WTC11 (cell line): ENCODE measurements around the gene PTPRN2. TPM values are rescaled to one million over a fixed set of nuclear protein-coding genes. Genes with fewer than 3 reads are reported as not detected.

Experiments
- ATAC-seq: fragments of 200-7000 bp; cut with Tn5 transposase; 2 replicates; pipeline ENCODE4 v1.10.0; 2021; ENCODE audit warnings: mild to moderate bottlenecking, moderate library complexity
- CTCF ChIA-PET: fragments of 300-600 bp; sonication (Branson Sonifier 250); formaldehyde crosslinking; loops from one replicate; lab custom pipeline; 2021; ENCODE audit warnings: antibody characterized with exemption; lab: Charles Lee
- POLR2A ChIA-PET: fragments of 350-600 bp; sonication (Branson Sonifier 250); formaldehyde crosslinking; loops from one replicate; lab custom pipeline; 2021; ENCODE audit warnings: antibody characterized with exemption; lab: Charles Lee
- DNase-seq: peaks from one replicate; pipeline ENCODE4 v3.0.0; 2021; ENCODE audit warnings: low spot score
- H3K27ac Mint-ChIP-seq: 2 replicates; pipeline ENCODE4 v1.8.0; 2021; ENCODE audit warnings: mixed read lengths
- H3K27me3 Mint-ChIP-seq: 2 replicates; pipeline ENCODE4 v1.8.0; 2021; ENCODE audit warnings: low read depth, mild to moderate bottlenecking, moderate library complexity, mixed read lengths
- H3K36me3 Mint-ChIP-seq: 2 replicates; pipeline ENCODE4 v1.8.0; 2021; ENCODE audit warnings: mixed read lengths
- H3K4me1 Mint-ChIP-seq: 2 replicates; pipeline ENCODE4 v1.8.0; 2022; ENCODE audit warnings: mixed read lengths
- H3K4me3 Mint-ChIP-seq: 2 replicates; pipeline ENCODE4 v1.8.0; 2021; ENCODE audit warnings: mild to moderate bottlenecking, moderate library complexity, mixed read lengths
- H3K9me3 Mint-ChIP-seq: 2 replicates; pipeline ENCODE4 v1.8.0; 2021; ENCODE audit warnings: mixed read lengths
- ARID4B ChIP-seq: sonication (generic); formaldehyde crosslinking; IDR thresholded peaks from 2 replicates; pipeline ENCODE4 v1.8.0; 2023; ENCODE audit warnings: missing genetic modification reagents, mild to moderate bottlenecking, borderline replicate concordance
- ELF4 ChIP-seq: sonication (generic); formaldehyde crosslinking; IDR thresholded peaks from 2 replicates; pipeline ENCODE4 v1.8.1; 2022; ENCODE audit warnings: low read depth, mild to moderate bottlenecking, moderate library complexity, missing genetic modification reagents
- FOXP1 ChIP-seq: sonication (generic); formaldehyde crosslinking; IDR thresholded peaks from 2 replicates; pipeline ENCODE4 v1.8.0; 2022; ENCODE audit warnings: missing genetic modification reagents, mild to moderate bottlenecking, moderate library complexity, borderline replicate concordance
- GRHL2 ChIP-seq: fragments of 250-450 bp; sonication (Bioruptor Pico); IDR thresholded peaks from 2 replicates; pipeline ENCODE4 v1.8.0; 2022; ENCODE audit warnings: mild to moderate bottlenecking, moderate library complexity; ENCODE audit not compliant: insufficient replicate concordance, severe bottlenecking
- HMGA2 ChIP-seq: fragments of 250-450 bp; sonication (Bioruptor Pico); IDR thresholded peaks from 2 replicates; pipeline ENCODE4 v1.4.0; 2021; ENCODE audit warnings: mild to moderate bottlenecking, moderate library complexity
- IRF2 ChIP-seq: sonication (generic); formaldehyde crosslinking; IDR thresholded peaks from 2 replicates; pipeline ENCODE4 v1.8.0; 2022; ENCODE audit warnings: low read depth, missing genetic modification reagents, borderline replicate concordance
- JUN ChIP-seq: sonication (generic); formaldehyde crosslinking; IDR thresholded peaks from 2 replicates; pipeline ENCODE4 v1.8.0; 2023; ENCODE audit warnings: mild to moderate bottlenecking, missing genetic modification reagents
- KAT7 ChIP-seq: sonication (generic); formaldehyde crosslinking; IDR thresholded peaks from 2 replicates; pipeline ENCODE4 v1.8.1; 2023; ENCODE audit warnings: missing genetic modification reagents, mild to moderate bottlenecking, borderline replicate concordance
- NFYB ChIP-seq: sonication (generic); formaldehyde crosslinking; conservative IDR thresholded peaks from 2 replicates; pipeline ENCODE4 v1.8.0; 2022; ENCODE audit warnings: low read depth, missing genetic modification reagents
- OVOL2 ChIP-seq: fragments of 250-450 bp; sonication (Bioruptor Pico); IDR thresholded peaks from 2 replicates; pipeline ENCODE4 v1.9.0; 2021; ENCODE audit warnings: mild to moderate bottlenecking, borderline replicate concordance
- PRRX2 ChIP-seq: fragments of 250-450 bp; sonication (Bioruptor Pico); IDR thresholded peaks from 2 replicates; pipeline ENCODE4 v1.8.0; 2021; ENCODE audit warnings: mild to moderate bottlenecking
- SMAD4 ChIP-seq: sonication (generic); formaldehyde crosslinking; IDR thresholded peaks from 2 replicates; pipeline ENCODE4 v1.8.0; 2022; ENCODE audit warnings: mild to moderate bottlenecking, missing genetic modification reagents
- SOX15 ChIP-seq: fragments of 250-450 bp; sonication (Bioruptor Pico); IDR thresholded peaks from 2 replicates; pipeline ENCODE4 v1.9.0; 2021; ENCODE audit warnings: mild to moderate bottlenecking
- SP1 ChIP-seq: sonication (generic); formaldehyde crosslinking; conservative IDR thresholded peaks from 2 replicates; pipeline ENCODE4 v1.8.1; 2022; ENCODE audit warnings: missing genetic modification reagents
- TEAD1 ChIP-seq: sonication (generic); formaldehyde crosslinking; IDR thresholded peaks from 2 replicates; pipeline ENCODE4 v1.8.0; 2022; ENCODE audit warnings: mild to moderate bottlenecking, missing genetic modification reagents
- ZBTB21 ChIP-seq: sonication (generic); formaldehyde crosslinking; IDR thresholded peaks from 2 replicates; pipeline ENCODE4 v1.8.1; 2023; ENCODE audit warnings: mild to moderate bottlenecking, missing genetic modification reagents, borderline replicate concordance
- ZMAT4 ChIP-seq: fragments of 250-450 bp; sonication (Bioruptor Pico); IDR thresholded peaks from 2 replicates; pipeline ENCODE4 v1.9.0; 2021; ENCODE audit warnings: mild to moderate bottlenecking
- ZNF396 ChIP-seq: fragments of 250-450 bp; sonication (Bioruptor Pico); IDR thresholded peaks from 2 replicates; pipeline ENCODE4 v1.8.0; 2021; ENCODE audit warnings: mild to moderate bottlenecking, moderate library complexity, borderline replicate concordance
- total RNA-seq: library from RNA; stranded (reverse); gene quantifications from 3 replicates; pipeline ENCODE4 v1.2.3, GENCODE V29; 2021
- TF ChIP-seq, protein P1 (sequence below): sonication (generic); formaldehyde crosslinking; IDR thresholded peaks from 2 replicates; pipeline ENCODE4 v1.8.1; 2023; ENCODE audit warnings: mild to moderate bottlenecking, missing genetic modification reagents, borderline replicate concordance
- TF ChIP-seq, protein P2 (sequence below): sonication (generic); formaldehyde crosslinking; IDR thresholded peaks from 2 replicates; pipeline ENCODE4 v1.8.1; 2023; ENCODE audit warnings: mild to moderate bottlenecking, missing genetic modification reagents, moderate library complexity
- TF ChIP-seq, protein P3 (sequence below): fragments of 250-450 bp; sonication (Bioruptor Pico); IDR thresholded peaks from 2 replicates; pipeline ENCODE4 v2.1.2; 2022; ENCODE audit warnings: mild to moderate bottlenecking, moderate library complexity
- TF ChIP-seq, protein P4 (sequence below): sonication (generic); formaldehyde crosslinking; IDR thresholded peaks from 2 replicates; pipeline ENCODE4 v1.8.1; 2023; ENCODE audit warnings: mild to moderate bottlenecking, missing genetic modification reagents, moderate library complexity

Gene PTPRN2
- total RNA-seq, 1 experiment from 2014 or later: 4.7 TPM

- TF ChIP-seq, protein P1, sequence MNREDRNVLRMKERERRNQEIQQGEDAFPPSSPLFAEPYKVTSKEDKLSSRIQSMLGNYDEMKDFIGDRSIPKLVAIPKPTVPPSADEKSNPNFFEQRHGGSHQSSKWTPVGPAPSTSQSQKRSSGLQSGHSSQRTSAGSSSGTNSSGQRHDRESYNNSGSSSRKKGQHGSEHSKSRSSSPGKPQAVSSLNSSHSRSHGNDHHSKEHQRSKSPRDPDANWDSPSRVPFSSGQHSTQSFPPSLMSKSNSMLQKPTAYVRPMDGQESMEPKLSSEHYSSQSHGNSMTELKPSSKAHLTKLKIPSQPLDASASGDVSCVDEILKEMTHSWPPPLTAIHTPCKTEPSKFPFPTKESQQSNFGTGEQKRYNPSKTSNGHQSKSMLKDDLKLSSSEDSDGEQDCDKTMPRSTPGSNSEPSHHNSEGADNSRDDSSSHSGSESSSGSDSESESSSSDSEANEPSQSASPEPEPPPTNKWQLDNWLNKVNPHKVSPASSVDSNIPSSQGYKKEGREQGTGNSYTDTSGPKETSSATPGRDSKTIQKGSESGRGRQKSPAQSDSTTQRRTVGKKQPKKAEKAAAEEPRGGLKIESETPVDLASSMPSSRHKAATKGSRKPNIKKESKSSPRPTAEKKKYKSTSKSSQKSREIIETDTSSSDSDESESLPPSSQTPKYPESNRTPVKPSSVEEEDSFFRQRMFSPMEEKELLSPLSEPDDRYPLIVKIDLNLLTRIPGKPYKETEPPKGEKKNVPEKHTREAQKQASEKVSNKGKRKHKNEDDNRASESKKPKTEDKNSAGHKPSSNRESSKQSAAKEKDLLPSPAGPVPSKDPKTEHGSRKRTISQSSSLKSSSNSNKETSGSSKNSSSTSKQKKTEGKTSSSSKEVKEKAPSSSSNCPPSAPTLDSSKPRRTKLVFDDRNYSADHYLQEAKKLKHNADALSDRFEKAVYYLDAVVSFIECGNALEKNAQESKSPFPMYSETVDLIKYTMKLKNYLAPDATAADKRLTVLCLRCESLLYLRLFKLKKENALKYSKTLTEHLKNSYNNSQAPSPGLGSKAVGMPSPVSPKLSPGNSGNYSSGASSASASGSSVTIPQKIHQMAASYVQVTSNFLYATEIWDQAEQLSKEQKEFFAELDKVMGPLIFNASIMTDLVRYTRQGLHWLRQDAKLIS (CRISPR knock-in tag): no peak
- TF ChIP-seq IRF2 (CRISPR knock-in tag) (no peak), SP1 (CRISPR knock-in tag) (no peak), ELF4 (CRISPR knock-in tag) (no peak)
- TF ChIP-seq, all 79 proteins: peak for 0
These were observed 14.4 kb upstream of the PTPRN2 start (continued) for GRCh38 chr7:158602041-158602440.

GRCh38 chr7:158601090-158601489 lies 13.5 kb upstream of the PTPRN2 start:
- ChIA-PET POLR2A (no interaction called here), CTCF (no interaction called here)
- no peak for ATAC-seq
- Mint-ChIP-seq H3K4me1 (0 out of 2 replicates have a peak, but pooled peaks cover 2% of the 10 kb centered on the region), H3K36me3 (peaks cover 3% of the 10 kb centered on the region; the same call in 1 of the 2 replicates), H3K9me3 (peaks cover 4% of the 10 kb centered on the region; the same call in 1 of the 2 replicates), H3K27ac (no peak overlapping the region), H3K4me3 (no peak overlapping the region), H3K27me3 (no peaks in the 10 kb centered on the region)
- TF ChIP-seq ZNF396 (CRISPR knock-in tag) (no peak), ZMAT4 (CRISPR knock-in tag) (no peak), KAT7 (no peak), ZBTB21 (CRISPR knock-in tag) (no peak), JUN (CRISPR knock-in tag) (no peak), GRHL2 (no peak), HMGA2 (CRISPR knock-in tag) (no peak), SMAD4 (CRISPR knock-in tag) (no peak), PRRX2 (CRISPR knock-in tag) (no peak), OVOL2 (CRISPR knock-in tag) (no peak), TEAD1 (CRISPR knock-in tag) (no peak), NFYB (CRISPR knock-in tag) (no peak), SOX15 (CRISPR knock-in tag) (no peak)
- TF ChIP-seq, protein P2, sequence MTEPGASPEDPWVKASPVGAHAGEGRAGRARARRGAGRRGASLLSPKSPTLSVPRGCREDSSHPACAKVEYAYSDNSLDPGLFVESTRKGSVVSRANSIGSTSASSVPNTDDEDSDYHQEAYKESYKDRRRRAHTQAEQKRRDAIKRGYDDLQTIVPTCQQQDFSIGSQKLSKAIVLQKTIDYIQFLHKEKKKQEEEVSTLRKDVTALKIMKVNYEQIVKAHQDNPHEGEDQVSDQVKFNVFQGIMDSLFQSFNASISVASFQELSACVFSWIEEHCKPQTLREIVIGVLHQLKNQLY (CRISPR knock-in tag): no peak
- TF ChIP-seq, protein P3, sequence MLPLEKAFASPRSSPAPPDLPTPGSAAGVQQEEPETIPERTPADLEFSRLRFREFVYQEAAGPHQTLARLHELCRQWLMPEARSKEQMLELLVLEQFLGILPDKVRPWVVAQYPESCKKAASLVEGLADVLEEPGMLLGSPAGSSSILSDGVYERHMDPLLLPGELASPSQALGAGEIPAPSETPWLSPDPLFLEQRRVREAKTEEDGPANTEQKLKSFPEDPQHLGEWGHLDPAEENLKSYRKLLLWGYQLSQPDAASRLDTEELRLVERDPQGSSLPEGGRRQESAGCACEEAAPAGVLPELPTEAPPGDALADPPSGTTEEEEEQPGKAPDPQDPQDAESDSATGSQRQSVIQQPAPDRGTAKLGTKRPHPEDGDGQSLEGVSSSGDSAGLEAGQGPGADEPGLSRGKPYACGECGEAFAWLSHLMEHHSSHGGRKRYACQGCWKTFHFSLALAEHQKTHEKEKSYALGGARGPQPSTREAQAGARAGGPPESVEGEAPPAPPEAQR (CRISPR knock-in tag): no peak
- no peak for DNase-seq

DNA sequence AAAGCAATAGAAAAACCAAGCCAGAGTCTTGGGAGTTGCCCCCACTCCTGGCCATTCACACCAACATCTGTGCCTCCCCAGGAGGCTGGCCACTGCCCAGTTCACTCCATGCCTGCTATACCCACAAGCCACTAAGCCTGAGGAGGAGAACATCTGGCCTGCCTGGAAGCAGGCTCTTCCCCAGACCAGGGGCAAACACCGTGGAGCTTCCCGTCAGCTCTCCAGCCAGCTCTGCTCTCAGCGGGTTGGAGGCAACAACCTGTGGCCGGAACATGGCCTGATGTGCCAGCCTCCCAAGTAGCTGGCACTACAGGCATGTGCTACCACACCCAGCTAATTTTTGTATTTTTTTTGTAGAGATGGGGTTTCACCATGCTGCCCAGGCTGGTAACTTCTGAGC lies 9.1 kb upstream of the PTPRN2 start:
- DNase-seq (no peak), ATAC-seq (peak; percentile 51)
- no peak overlapping the region for H3K4me3 Mint-ChIP-seq
- ChIA-PET POLR2A (no interaction called here), CTCF (interaction anchor here (1.5 kb wide), 1 partner anchor 183 kb away, joined by 3 read pairs; no protein-coding TSS in a partner anchor)
- no peak overlapping the region for H3K27ac Mint-ChIP-seq
- H3K36me3 Mint-ChIP-seq: peaks cover 11% of the 10 kb centered on the region; the same call in 1 of the 2 replicates
- H3K9me3 Mint-ChIP-seq: peaks cover 9% of the 10 kb centered on the region; the same call in 1 of the 2 replicates
- 0 out of 2 replicates have a peak, but pooled peaks cover 2% of the 10 kb centered on the region for H3K4me1 Mint-ChIP-seq
- no peaks in the 10 kb centered on the region for H3K27me3 Mint-ChIP-seq
- TF ChIP-seq ARID4B (CRISPR knock-in tag) (no peak), FOXP1 (no peak)
- TF ChIP-seq, protein P4, sequence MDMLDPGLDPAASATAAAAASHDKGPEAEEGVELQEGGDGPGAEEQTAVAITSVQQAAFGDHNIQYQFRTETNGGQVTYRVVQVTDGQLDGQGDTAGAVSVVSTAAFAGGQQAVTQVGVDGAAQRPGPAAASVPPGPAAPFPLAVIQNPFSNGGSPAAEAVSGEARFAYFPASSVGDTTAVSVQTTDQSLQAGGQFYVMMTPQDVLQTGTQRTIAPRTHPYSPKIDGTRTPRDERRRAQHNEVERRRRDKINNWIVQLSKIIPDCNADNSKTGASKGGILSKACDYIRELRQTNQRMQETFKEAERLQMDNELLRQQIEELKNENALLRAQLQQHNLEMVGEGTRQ (CRISPR knock-in tag): no peak
